CD4-positive, CD25-positive, alpha-beta regulatory T cell (primary cell): ENCODE data around the gene ACYP2. TPM values are rescaled to one million over a fixed set of nuclear protein-coding genes. Genes with fewer than 3 reads are reported as not detected.

Experiments
- ATAC-seq, 2 donors: fragments of 150-1000 bp; cut with Tn5 transposase; one replicate each; pipeline ENCODE4 v1.10.0; 2021; ENCODE audit warnings: low read depth in 2 of 2, moderate number of reproducible peaks in 2 of 2, moderate library complexity in 1 of 2
- DNase-seq, 3 donors: peaks; one replicate each; pipeline versions ENCODE4 v3.0.0 to v3.0.0-alpha.2; 2012 to 2022; ENCODE audit warnings: mixed read lengths in 1 of 3
- H3K27ac ChIP-seq: one replicate; pipeline ENCODE4 v1.7.0; 2013; ENCODE audit warnings: mild to moderate bottlenecking, low read length; ENCODE audit not compliant: insufficient read depth, poor library complexity, severe bottlenecking
- H3K27me3 ChIP-seq: one replicate; pipeline ENCODE4 v1.7.0; 2013; ENCODE audit warnings: low read length; ENCODE audit not compliant: control insufficient read depth, insufficient read depth
- H3K36me3 ChIP-seq: one replicate; pipeline ENCODE4 v1.7.0; 2013; ENCODE audit warnings: mild to moderate bottlenecking, low read length, moderate library complexity; ENCODE audit not compliant: control insufficient read depth, insufficient read depth
- H3K4me1 ChIP-seq: 2 replicates; pipeline ENCODE4 v1.7.0; 2013; ENCODE audit warnings: mild to moderate bottlenecking, low read length; ENCODE audit not compliant: insufficient read depth, control insufficient read depth, poor library complexity, severe bottlenecking
- H3K4me3 ChIP-seq: one replicate; pipeline ENCODE4 v1.7.0; 2013; ENCODE audit warnings: low read depth, mild to moderate bottlenecking, low read length, moderate library complexity
- H3K9me3 ChIP-seq, 2 experiments: 1 replicate in 1 of 2; 2 replicates in 1 of 2; pipeline ENCODE4 v1.7.0; 2013; ENCODE audit warnings: low read length in 2 of 2, mild to moderate bottlenecking in 1 of 2, moderate library complexity in 1 of 2; ENCODE audit not compliant: control insufficient read depth in 2 of 2
- H3K27ac Mint-ChIP-seq, 3 donors: one replicate each; pipeline ENCODE4 v1.8.0; 2020 to 2022; ENCODE audit warnings: mild to moderate bottlenecking in 3 of 3, mixed read lengths in 3 of 3, moderate library complexity in 2 of 3
- H3K27me3 Mint-ChIP-seq: one replicate; pipeline ENCODE4 v1.8.0; 2022; ENCODE audit warnings: mild to moderate bottlenecking, mixed read lengths
- H3K36me3 Mint-ChIP-seq: one replicate; pipeline ENCODE4 v1.8.0; 2020; ENCODE audit warnings: mixed read lengths
- H3K4me1 Mint-ChIP-seq, 4 donors: one replicate each; pipeline ENCODE4 v1.8.0; 2020 to 2022; ENCODE audit warnings: mixed read lengths in 4 of 4, mild to moderate bottlenecking in 1 of 4
- H3K4me3 Mint-ChIP-seq, 4 donors: one replicate each; pipeline ENCODE4 v1.8.0; 2020 to 2022; ENCODE audit warnings: mild to moderate bottlenecking in 4 of 4, mixed read lengths in 4 of 4, moderate library complexity in 3 of 4
- H3K9me3 Mint-ChIP-seq, 7 donors: one replicate each; pipeline ENCODE4 v1.8.0; 2020 to 2022; ENCODE audit warnings: mixed read lengths in 7 of 7, mild to moderate bottlenecking in 3 of 7, moderate library complexity in 2 of 7
- polyA plus RNA-seq, 4 donors: library from polyadenylated mRNA; unstranded; fragments of 300-500 nt; fragmentation: Illumina TruSeq; gene quantifications; one replicate each; pipeline ENCODE4 v1.2.3, GENCODE V29; 2021
- total RNA-seq: library from RNA; stranded (reverse); gene quantifications from one replicate; pipeline ENCODE4 v1.2.3, GENCODE V29; 2022

ACYP2 gene
- total and polyA plus RNA-seq, 5 donors from 2014 or later: 10.6 to 17.3 (median 13.3) TPM

DNA sequence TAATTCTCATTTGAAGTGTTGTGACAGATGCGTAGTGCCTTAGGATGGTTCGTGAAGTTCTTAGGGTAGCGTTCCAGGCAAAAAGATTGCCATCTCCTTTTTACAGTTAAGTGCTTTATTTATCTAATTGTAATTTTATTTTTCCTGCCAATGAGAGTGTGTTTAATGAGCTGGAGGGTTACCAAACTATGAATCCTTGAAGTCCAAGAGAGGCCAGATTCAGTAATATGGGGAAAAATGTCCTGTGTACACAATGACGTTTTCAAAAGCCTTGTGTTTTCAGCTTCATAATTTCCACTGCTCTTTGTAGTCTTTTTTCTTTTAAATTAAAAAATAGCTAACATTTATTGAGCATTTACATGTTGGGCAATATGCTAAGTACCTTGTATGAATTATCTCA, 23.8 kb downstream of the ACYP2 start:
- Mint-ChIP-seq H3K36me3 (peaks cover 19% of the 10 kb centered on the region), H3K4me1 (no peaks in the 10 kb centered on the region), H3K9me3 (peaks cover 0 to 3% (median 0%) of the 10 kb centered on the region in 7 donors), H3K27me3 (no peaks in the 10 kb centered on the region), H3K27ac (peak overlapping the region in 1 of 3 donors; percentile 8), H3K4me3 (no peak overlapping the region)
- H3K27ac ChIP-seq: no peak overlapping the region
- no peak for DNase-seq
- H3K4me1 ChIP-seq: no peaks in the 10 kb centered on the region
- no peaks in the 10 kb centered on the region for H3K9me3 ChIP-seq
- no peak overlapping the region for H3K4me3 ChIP-seq
- peaks cover 3% of the 10 kb centered on the region for H3K36me3 ChIP-seq
- ATAC-seq: no peak
- H3K27me3 ChIP-seq: no peaks in the 10 kb centered on the region

DNA sequence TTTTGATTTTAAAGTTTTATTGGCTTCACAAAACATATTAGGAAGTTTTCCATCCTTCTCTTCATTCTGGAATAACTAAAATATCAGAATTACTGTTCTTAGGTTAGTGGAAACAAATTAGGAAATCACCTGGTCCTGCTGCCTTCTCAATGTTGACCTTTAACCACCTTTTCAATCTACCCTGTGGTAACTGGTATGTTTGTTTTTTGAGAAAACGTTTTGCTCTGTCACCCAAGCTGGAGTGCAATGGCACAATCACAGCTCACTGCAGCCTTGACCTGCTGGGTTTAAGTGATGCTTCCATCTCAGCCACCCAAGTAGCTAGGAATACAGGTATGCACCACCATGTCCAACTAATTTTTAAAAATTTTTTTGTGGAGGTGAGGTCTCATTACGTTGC, 28.4 kb downstream of the ACYP2 start:
- H3K27me3 ChIP-seq: no peaks in the 10 kb centered on the region
- Mint-ChIP-seq H3K27me3 (no peaks in the 10 kb centered on the region), H3K27ac (no peak overlapping the region)

DNA sequence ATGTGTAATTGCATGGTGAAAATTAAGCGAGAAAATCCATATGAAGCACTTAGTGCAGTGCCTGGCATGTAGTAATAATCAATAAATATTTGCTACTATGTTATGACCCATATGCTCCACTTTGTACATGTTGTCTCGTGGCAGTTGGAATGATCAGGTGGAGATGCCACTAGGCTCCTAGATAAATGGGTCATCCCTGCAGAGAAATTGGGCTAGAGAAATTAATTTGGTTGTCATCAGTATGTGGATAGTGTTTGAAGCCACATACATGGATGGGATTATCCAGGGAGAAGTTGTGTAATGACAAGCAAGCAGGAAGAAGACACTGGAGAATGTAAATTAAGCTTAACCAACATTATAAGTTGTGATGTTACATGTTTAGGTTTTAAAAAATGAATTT, 33.0 kb downstream of the ACYP2 start:
- no peaks in the 10 kb centered on the region for H3K27me3 Mint-ChIP-seq
- Histone ChIP-seq H3K27ac (no peak overlapping the region), H3K9me3 (no peaks in the 10 kb centered on the region), H3K4me3 (no peak overlapping the region), H3K36me3 (peaks cover 5% of the 10 kb centered on the region), H3K4me1 (no peaks in the 10 kb centered on the region), H3K27me3 (no peaks in the 10 kb centered on the region)
- DNase-seq (no peak), ATAC-seq (no peak)
- H3K9me3 Mint-ChIP-seq: peaks cover 0 to 4% (median 0%) of the 10 kb centered on the region in 7 donors
- no peak overlapping the region for H3K4me3 Mint-ChIP-seq
- no peak overlapping the region for H3K27ac Mint-ChIP-seq
- H3K4me1 Mint-ChIP-seq: peaks cover 0 to 4% (median 0%) of the 10 kb centered on the region in 4 donors
- H3K36me3 Mint-ChIP-seq: peaks cover 31% of the 10 kb centered on the region

More for the DNA sequence above, 28.4 kb downstream of the ACYP2 start:
- H3K4me3 Mint-ChIP-seq: no peak overlapping the region
- Histone ChIP-seq H3K4me1 (no peaks in the 10 kb centered on the region), H3K9me3 (no peaks in the 10 kb centered on the region), H3K36me3 (peaks cover 3% of the 10 kb centered on the region), H3K27ac (no peak overlapping the region), H3K4me3 (no peak overlapping the region)
- no peak for DNase-seq
- peaks cover 29% of the 10 kb centered on the region for H3K36me3 Mint-ChIP-seq
- ATAC-seq: no peak
- H3K9me3 Mint-ChIP-seq: no peaks in the 10 kb centered on the region
- peaks cover 0 to 4% (median 0%) of the 10 kb centered on the region in 4 donors for H3K4me1 Mint-ChIP-seq

DNA sequence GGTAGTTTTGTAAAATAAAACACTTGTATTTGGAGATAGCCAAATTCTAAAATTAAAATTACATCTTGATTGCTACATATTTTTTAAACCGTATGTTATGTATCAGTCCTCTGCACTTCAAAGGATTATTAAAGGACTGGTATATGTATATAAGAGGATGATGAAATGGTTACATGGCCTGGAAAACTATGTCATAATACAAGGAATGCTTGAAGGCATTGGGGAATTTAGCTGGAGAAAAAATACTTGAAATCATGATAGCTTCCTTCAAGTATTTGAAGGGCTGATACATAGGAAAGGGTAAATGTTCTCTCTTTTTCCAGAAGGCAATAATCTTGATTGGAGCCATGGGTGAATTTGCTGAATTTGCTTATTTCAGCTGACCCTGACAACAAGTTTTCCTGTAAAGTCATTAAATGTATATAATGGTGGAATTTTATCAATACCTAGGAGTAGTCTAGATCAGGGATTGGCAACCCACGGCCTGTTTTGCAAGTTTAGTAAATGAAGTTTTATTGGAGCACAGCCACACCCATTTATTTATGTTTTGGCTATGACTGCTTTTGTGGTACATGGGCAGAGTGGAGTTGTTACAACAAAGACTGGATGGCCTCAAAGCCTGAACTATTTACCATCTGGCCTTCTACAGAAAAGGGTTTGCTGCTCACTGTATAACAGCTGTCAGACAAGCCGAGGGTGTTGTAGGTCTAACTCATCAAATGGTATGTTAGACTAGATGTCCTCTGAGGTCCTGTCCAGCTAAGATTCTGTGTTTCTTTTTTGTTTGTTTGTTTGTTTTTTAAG, 34.4 kb downstream of the ACYP2 start:
- peaks cover 38% of the 10 kb centered on the region for H3K36me3 Mint-ChIP-seq
- peaks cover 0 to 4% (median 0%) of the 10 kb centered on the region in 4 donors for H3K4me1 Mint-ChIP-seq
- Histone ChIP-seq H3K27me3 (no peaks in the 10 kb centered on the region), H3K27ac (no peak overlapping the region), H3K4me1 (no peaks in the 10 kb centered on the region), H3K36me3 (peaks cover 5% of the 10 kb centered on the region), H3K9me3 (no peaks in the 10 kb centered on the region), H3K4me3 (no peak overlapping the region)
- H3K27ac Mint-ChIP-seq: no peak overlapping the region
- no peak overlapping the region for H3K4me3 Mint-ChIP-seq
- H3K9me3 Mint-ChIP-seq: peaks cover 0 to 4% (median 0%) of the 10 kb centered on the region in 7 donors
- ATAC-seq (no peak), DNase-seq (no peak)
- no peaks in the 10 kb centered on the region for H3K27me3 Mint-ChIP-seq

DNA sequence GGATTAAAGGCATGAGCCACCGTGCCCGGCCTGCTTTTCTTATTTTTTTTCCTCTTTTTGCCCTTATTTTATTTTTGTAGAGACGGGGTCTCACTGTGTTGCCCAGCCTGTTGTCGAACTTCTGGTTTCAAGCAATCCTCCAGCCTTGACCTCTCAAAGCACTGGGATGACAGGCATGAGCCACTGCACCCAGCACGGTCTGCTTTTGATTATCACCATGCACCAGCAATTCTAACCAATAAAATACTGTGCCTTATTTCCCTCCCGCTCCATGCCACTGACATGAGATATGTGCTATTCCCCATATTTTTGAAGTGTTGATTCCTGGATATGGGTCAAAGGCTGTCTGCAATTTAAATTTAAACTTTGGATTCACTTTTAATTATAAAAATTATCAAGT, 42.9 kb downstream of the ACYP2 start:
- Mint-ChIP-seq H3K36me3 (peaks cover 33% of the 10 kb centered on the region), H3K4me1 (no peaks in the 10 kb centered on the region), H3K4me3 (no peak overlapping the region), H3K9me3 (peaks cover 0 to 2% (median 0%) of the 10 kb centered on the region in 7 donors), H3K27ac (no peak overlapping the region), H3K27me3 (no peaks in the 10 kb centered on the region)
- Histone ChIP-seq H3K4me1 (no peaks in the 10 kb centered on the region), H3K4me3 (no peak overlapping the region), H3K9me3 (peaks cover 0 to 6% of the 10 kb centered on the region in 2 experiments), H3K27me3 (no peaks in the 10 kb centered on the region), H3K27ac (no peak overlapping the region), H3K36me3 (peaks cover 3% of the 10 kb centered on the region)
- DNase-seq (no peak), ATAC-seq (no peak)

DNA sequence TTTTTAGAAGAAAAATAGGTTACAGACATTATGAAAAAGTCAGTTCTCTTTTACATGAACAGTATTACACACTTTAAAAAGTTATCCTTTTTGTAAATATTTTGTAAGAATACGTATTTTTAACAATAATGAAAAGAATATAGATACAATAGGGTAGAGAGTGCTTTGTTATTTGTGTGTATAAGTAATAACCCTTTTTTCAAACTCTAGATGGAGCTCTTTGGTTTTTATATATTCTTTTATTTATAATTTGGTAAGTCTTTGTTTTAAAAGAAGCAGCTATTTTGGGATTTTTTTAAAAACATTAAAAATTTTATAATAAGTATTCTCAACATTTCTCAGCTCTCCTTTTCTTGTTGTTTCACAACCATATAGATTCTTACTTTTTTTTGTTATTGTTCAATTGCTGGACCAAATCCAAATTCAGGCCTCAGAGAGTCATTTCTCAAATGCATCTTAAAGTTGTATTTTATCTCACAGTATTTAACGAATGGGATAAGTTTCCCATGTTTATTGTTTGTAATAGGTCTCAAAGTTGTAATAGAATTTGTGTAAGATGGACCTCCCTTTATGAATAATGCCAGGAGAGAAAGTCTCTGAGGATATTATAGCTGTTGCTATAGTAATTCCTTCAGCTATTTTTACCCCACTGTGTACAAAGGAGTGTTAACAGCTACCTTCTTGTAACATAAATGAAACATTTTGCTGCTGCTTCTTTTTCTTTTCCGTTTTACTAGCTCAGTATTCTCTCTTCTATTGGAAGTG, 46.4 kb downstream of the ACYP2 start:
- DNase-seq (no peak), ATAC-seq (no peak)
- no peaks in the 10 kb centered on the region for H3K9me3 Mint-ChIP-seq
- no peaks in the 10 kb centered on the region for H3K36me3 ChIP-seq
- H3K36me3 Mint-ChIP-seq: peaks cover 20% of the 10 kb centered on the region
- H3K27ac Mint-ChIP-seq: no peak overlapping the region
- no peaks in the 10 kb centered on the region for H3K27me3 ChIP-seq
- no peak overlapping the region for H3K4me3 Mint-ChIP-seq
- H3K4me3 ChIP-seq: no peak overlapping the region
- H3K9me3 ChIP-seq: no peaks in the 10 kb centered on the region
- H3K27ac ChIP-seq: no peak overlapping the region
- H3K27me3 Mint-ChIP-seq: no peaks in the 10 kb centered on the region
- no peaks in the 10 kb centered on the region for H3K4me1 ChIP-seq
- H3K4me1 Mint-ChIP-seq: no peaks in the 10 kb centered on the region

DNA sequence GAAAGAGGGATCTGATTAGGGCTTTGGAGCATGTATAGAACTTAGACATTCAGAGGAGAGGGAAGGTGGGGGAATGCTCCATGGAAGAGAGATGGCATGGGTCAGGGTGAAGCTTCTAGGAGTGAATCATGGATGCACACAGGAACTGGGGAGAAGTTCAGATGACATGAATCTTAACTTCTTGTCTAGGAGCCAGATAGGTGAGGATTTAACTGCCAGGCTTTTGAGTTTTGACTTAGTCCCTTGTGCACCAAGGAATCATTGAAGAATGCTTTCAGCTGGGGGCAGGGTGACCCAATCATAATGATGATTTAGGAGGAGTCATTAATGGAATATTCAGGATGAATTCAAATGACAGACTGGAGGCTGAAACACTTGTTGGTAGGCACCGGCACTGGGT, 48.7 kb downstream of the ACYP2 start:
- peaks cover 25% of the 10 kb centered on the region for H3K36me3 Mint-ChIP-seq
- Histone ChIP-seq H3K27ac (no peak overlapping the region), H3K9me3 (no peaks in the 10 kb centered on the region), H3K4me3 (no peak overlapping the region), H3K4me1 (no peaks in the 10 kb centered on the region), H3K27me3 (no peaks in the 10 kb centered on the region), H3K36me3 (no peaks in the 10 kb centered on the region)
- no peaks in the 10 kb centered on the region for H3K4me1 Mint-ChIP-seq
- no peak overlapping the region for H3K4me3 Mint-ChIP-seq
- no peaks in the 10 kb centered on the region for H3K9me3 Mint-ChIP-seq
- DNase-seq (no peak), ATAC-seq (no peak)
- H3K27ac Mint-ChIP-seq: peak overlapping the region in 1 of 3 donors; percentile 3
- H3K27me3 Mint-ChIP-seq: no peaks in the 10 kb centered on the region
